GM18858 (cell line): ENCODE data around the gene DCDC2B.
"Not testable (repeated sequence)": the region's sequence is repeated elsewhere in the genome, so short reads cannot be mapped to it uniquely, and the experiment has no call there.

Experiments
- ATAC-seq: cut with Tn5 transposase; IDR thresholded peaks from one replicate; pipeline ENCODE4 v1.9.1; 2021; ENCODE audit not compliant: unreplicated experiment

Gene DCDC2B

GRCh38 chr1:32208891-32209328 is at the start of gene DCDC2B:
Gene DCDC2B (plus strand): TSS chr1:32209089. CDS start chr1:32209094, 5 bp downstream.
- no peak for ATAC-seq

GRCh38 chr1:32159189-32159588 is 49.7 kb upstream of the DCDC2B start:
- no peak for ATAC-seq

GRCh38 chr1:32163405-32163804 is 45.5 kb upstream of the DCDC2B start:
- no peak for ATAC-seq

- not testable (repeated sequence) for ATAC-seq
Measured at GRCh38 chr1:32165633-32166032, 43.3 kb upstream of the DCDC2B start.

GRCh38 chr1:32170991-32171390 is 37.9 kb upstream of the DCDC2B start:
- ATAC-seq: no peak

- no peak for ATAC-seq
Measured at GRCh38 chr1:32172621-32173245, 36.2 kb upstream of the DCDC2B start.

GRCh38 chr1:32178380-32179192 is 30.3 kb upstream of the DCDC2B start:
- no peak for ATAC-seq

GRCh38 chr1:32179193-32179442 is 29.8 kb upstream of the DCDC2B start:
- no peak for ATAC-seq

GRCh38 chr1:32179443-32180185 is 29.3 kb upstream of the DCDC2B start, which contains the start of gene TXLNA:
Gene TXLNA (plus strand): TSS chr1:32179675. CDS start chr1:32180346, 671 bp downstream.
- ATAC-seq: peak; percentile 78

- ATAC-seq: peak; percentile 6
Measured at GRCh38 chr1:32180186-32181060, 28.5 kb upstream of the DCDC2B start.

GRCh38 chr1:32181065-32181464 is 27.8 kb upstream of the DCDC2B start:
- ATAC-seq: no peak

- no peak for ATAC-seq
Measured at GRCh38 chr1:32181563-32181962, 27.3 kb upstream of the DCDC2B start.

GRCh38 chr1:32182060-32182459 is 26.8 kb upstream of the DCDC2B start:
- no peak for ATAC-seq

- no peak for ATAC-seq
Measured at GRCh38 chr1:32184650-32185049, 24.2 kb upstream of the DCDC2B start.

GRCh38 chr1:32186077-32186476 is 22.8 kb upstream of the DCDC2B start:
- no peak for ATAC-seq

- ATAC-seq: no peak
Measured at GRCh38 chr1:32186491-32186890, 22.4 kb upstream of the DCDC2B start.

- ATAC-seq: no peak
Measured at GRCh38 chr1:32187850-32188249, 21.0 kb upstream of the DCDC2B start.

GRCh38 chr1:32192220-32192948 is 16.5 kb upstream of the DCDC2B start:
- ATAC-seq: no peak

GRCh38 chr1:32194984-32195383 is 13.9 kb upstream of the DCDC2B start:
- no peak for ATAC-seq

- ATAC-seq: no peak
Measured at GRCh38 chr1:32195531-32195930, 13.4 kb upstream of the DCDC2B start.
